ENCODE data around the gene NOM1. TPM values are rescaled to one million over a fixed set of nuclear protein-coding genes. Genes with fewer than 3 reads are reported as not detected.
"Not testable (repeated sequence)": the region's sequence is repeated elsewhere in the genome, so short reads cannot be mapped to it uniquely, and the experiment has no call there.

The NOM1 gene
- total RNA-seq, 2 donors from 2014 or later = 4.1 to 6.3 TPM

GRCh38 chr7:156918635-156919034 is 30.9 kb upstream of the NOM1 start:
- Histone ChIP-seq H3K9me3 (no peaks in the 10 kb centered on the region), H3K27ac (no peak overlapping the region), H3K4me3 (no peak overlapping the region), H3K27me3 (no peaks in the 10 kb centered on the region), H3K4me1 (no peaks in the 10 kb centered on the region), H3K36me3 (no peaks in the 10 kb centered on the region)
- TF ChIP-seq CTCF (IDR thresholded peaks at IDR 0.05) = no peak
- DNase-seq (ENCODE audit: low spot score) = no peak

- no peak for TF ChIP-seq CTCF (IDR thresholded peaks at IDR 0.05)
- no peaks in the 10 kb centered on the region for H3K4me1 ChIP-seq
- H3K27ac ChIP-seq = no peak overlapping the region
- DNase-seq (ENCODE audit: low spot score) = no peak
- no peaks in the 10 kb centered on the region for H3K27me3 ChIP-seq
- no peak overlapping the region for H3K4me3 ChIP-seq
- no peaks in the 10 kb centered on the region for H3K36me3 ChIP-seq
- no peaks in the 10 kb centered on the region for H3K9me3 ChIP-seq
Observed at GRCh38 chr7:156919132-156919713, 30.3 kb upstream of the NOM1 start.

GRCh38 chr7:156920076-156920475 is 29.4 kb upstream of the NOM1 start:
- H3K4me3 ChIP-seq = no peak overlapping the region
- H3K27ac ChIP-seq = no peak overlapping the region
- no peaks in the 10 kb centered on the region for H3K4me1 ChIP-seq
- no peak for TF ChIP-seq CTCF (IDR thresholded peaks at IDR 0.05)
- H3K27me3 ChIP-seq = no peaks in the 10 kb centered on the region
- H3K36me3 ChIP-seq = no peaks in the 10 kb centered on the region
- DNase-seq (ENCODE audit: low spot score) = no peak
- no peaks in the 10 kb centered on the region for H3K9me3 ChIP-seq

- H3K27me3 ChIP-seq; H3K36me3 ChIP-seq; H3K4me1 ChIP-seq; H3K4me3 ChIP-seq; DNase-seq (ENCODE audit: low spot score); H3K27ac ChIP-seq; H3K9me3 ChIP-seq: not testable (repeated sequence)
Observed at GRCh38 chr7:156920487-156921373, 28.8 kb upstream of the NOM1 start.

GRCh38 chr7:156922304-156922703 is 27.2 kb upstream of the NOM1 start:
- not testable (repeated sequence) for H3K4me1 ChIP-seq; H3K27ac ChIP-seq; H3K27me3 ChIP-seq; H3K9me3 ChIP-seq; H3K36me3 ChIP-seq; H3K4me3 ChIP-seq; DNase-seq (ENCODE audit: low spot score)

- not testable (repeated sequence) for H3K27ac ChIP-seq; H3K36me3 ChIP-seq; H3K4me1 ChIP-seq; H3K27me3 ChIP-seq; H3K4me3 ChIP-seq; H3K9me3 ChIP-seq; DNase-seq (ENCODE audit: low spot score)
Observed at GRCh38 chr7:156925821-156926220, 23.7 kb upstream of the NOM1 start.

- H3K27ac ChIP-seq = no peak overlapping the region
- H3K4me1 ChIP-seq = no peaks in the 10 kb centered on the region
- no peak for DNase-seq (ENCODE audit: low spot score)
- no peak overlapping the region for H3K4me3 ChIP-seq
- no peaks in the 10 kb centered on the region for H3K9me3 ChIP-seq
- no peak for TF ChIP-seq CTCF (IDR thresholded peaks at IDR 0.05)
- H3K27me3 ChIP-seq = no peaks in the 10 kb centered on the region
- H3K36me3 ChIP-seq = no peaks in the 10 kb centered on the region
Observed at GRCh38 chr7:156927571-156928405, 21.7 kb upstream of the NOM1 start.
